BJ (cell line): ENCODE measurements around the gene MYO1D. TPM values are rescaled to one million over a fixed set of nuclear protein-coding genes. Genes with fewer than 3 reads are reported as not detected.

ENCODE experiments used
- CTCF ChIA-PET: fragments of 350-600 bp; formaldehyde crosslinking; extraction: SDS; loops from one replicate; lab custom pipeline; 2021; ENCODE audit warnings: antibody characterized with exemption, inconsistent platforms; lab: Yijun Ruan, JAX
- POLR2A ChIA-PET: fragments of 300-600 bp; sonication (Branson Sonifier 250); formaldehyde crosslinking; extraction: SDS; loops from one replicate; lab custom pipeline; 2021; ENCODE audit warnings: antibody characterized with exemption; lab: Charles Lee
- DNase-seq: peaks from one replicate; pipeline ENCODE4 v3.0.0-alpha.2; 2011; ENCODE audit warnings: low read depth
- H3K27me3 ChIP-seq: 2 replicates; pipeline ENCODE4 v1.6.0; 2011; ENCODE audit warnings: low read length; ENCODE audit not compliant: control insufficient read depth, insufficient read depth
- H3K36me3 ChIP-seq: 2 replicates; pipeline ENCODE4 v1.5.1; 2011; ENCODE audit warnings: low read length; ENCODE audit not compliant: control insufficient read depth, insufficient read depth
- H3K4me3 ChIP-seq: 2 replicates; pipeline ENCODE4 v1.5.1; 2011; ENCODE audit warnings: low read depth, mild to moderate bottlenecking, control low read depth, low read length
- CTCF ChIP-seq: IDR thresholded peaks from 2 replicates; pipeline ENCODE4 v1.5.1; 2011; ENCODE audit warnings: low read depth, mild to moderate bottlenecking, control low read depth, inconsistent platforms, low read length, moderate library complexity; ENCODE audit not compliant: insufficient read depth
- polyA plus RNA-seq: library from polyadenylated mRNA; depleted of rRNA; stranded (reverse); fragments of >200 nt; gene quantifications from 2 replicates; pipeline ENCODE4 v1.2.3, GENCODE V29; 2011

Gene MYO1D
- polyA plus RNA-seq, 1 experiment, result 23.6 TPM

- no peak for TF ChIP-seq CTCF
- CTCF ChIA-PET, result interaction anchor here (1.0 to 8.1 kb wide), 9 partner anchors 8 to 316 kb away, joined by 3 to 133 read pairs (median 4); partner anchors contain the start of gene MYO1D
- no peaks in the 10 kb centered on the region for H3K27me3 ChIP-seq
- DNase-seq, result no peak
- peaks cover 1% of the 10 kb centered on the region; the same call in 1 of the 2 replicates for H3K36me3 ChIP-seq
- H3K4me3 ChIP-seq, result no peak overlapping the region
- POLR2A ChIA-PET, result no interaction called here
These were observed 99.0 kb downstream of the MYO1D start for GRCh38 chr17:32777922-32778321.

DNA sequence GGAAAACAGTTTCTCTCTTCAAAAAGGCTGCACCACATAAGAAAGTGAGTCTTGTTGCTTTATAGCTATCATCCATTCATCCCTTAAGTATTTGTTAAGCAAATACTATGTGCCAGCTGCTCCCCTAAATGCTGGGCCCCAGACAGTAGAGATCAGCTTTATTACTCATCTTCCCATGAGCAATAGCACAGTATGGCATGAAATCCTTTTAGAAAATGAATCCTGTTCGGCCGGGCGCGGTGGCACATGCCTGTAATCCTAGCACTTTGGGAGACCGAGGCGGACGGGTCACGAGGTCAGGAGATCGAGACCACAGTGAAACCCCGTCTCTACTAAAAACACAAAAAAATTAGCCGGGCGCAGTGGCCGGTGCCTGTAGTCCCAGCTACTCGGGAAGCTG lies 99.5 kb downstream of the MYO1D start:
- POLR2A ChIA-PET, result no interaction called here
- Histone ChIP-seq H3K27me3 (no peaks in the 10 kb centered on the region), H3K4me3 (no peak overlapping the region), H3K36me3 (peaks cover 1% of the 10 kb centered on the region; the same call in 1 of the 2 replicates)
- CTCF ChIA-PET, result interaction anchor here (0.9 to 8.1 kb wide), 8 partner anchors 16 to 316 kb away, joined by 3 to 133 read pairs (median 4); partner anchors contain the start of gene MYO1D
- no peak for DNase-seq
- TF ChIP-seq CTCF, result no peak

DNA sequence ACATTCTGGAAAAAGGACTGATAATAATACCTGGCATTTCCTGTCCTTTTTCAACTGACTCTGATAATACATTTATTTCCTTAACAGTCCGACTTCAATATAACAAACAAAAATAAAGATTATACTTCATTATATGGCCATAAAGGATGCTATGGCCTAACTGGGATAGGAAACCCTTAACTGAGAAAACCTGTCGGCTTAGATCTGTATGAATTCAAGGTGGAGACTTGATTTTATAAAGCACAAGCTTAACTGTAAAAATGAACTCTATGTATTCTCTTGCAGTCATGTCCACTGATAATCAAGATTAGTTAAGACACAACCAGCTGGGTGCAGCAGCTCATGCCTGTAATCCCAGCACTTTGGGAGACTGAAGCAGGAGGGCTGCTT lies 102.2 kb downstream of the MYO1D start:
- ChIA-PET POLR2A (interaction anchor here (0.6 kb wide), 1 partner anchor 153 kb away, joined by 6 read pairs; the partner anchor contains the start of gene TMEM98), CTCF (interaction anchor here (1.0 to 1.2 kb wide), 3 partner anchors 9 to 103 kb away, joined by 3 read pairs; partner anchors contain the start of gene MYO1D)
- DNase-seq, result no peak

DNA sequence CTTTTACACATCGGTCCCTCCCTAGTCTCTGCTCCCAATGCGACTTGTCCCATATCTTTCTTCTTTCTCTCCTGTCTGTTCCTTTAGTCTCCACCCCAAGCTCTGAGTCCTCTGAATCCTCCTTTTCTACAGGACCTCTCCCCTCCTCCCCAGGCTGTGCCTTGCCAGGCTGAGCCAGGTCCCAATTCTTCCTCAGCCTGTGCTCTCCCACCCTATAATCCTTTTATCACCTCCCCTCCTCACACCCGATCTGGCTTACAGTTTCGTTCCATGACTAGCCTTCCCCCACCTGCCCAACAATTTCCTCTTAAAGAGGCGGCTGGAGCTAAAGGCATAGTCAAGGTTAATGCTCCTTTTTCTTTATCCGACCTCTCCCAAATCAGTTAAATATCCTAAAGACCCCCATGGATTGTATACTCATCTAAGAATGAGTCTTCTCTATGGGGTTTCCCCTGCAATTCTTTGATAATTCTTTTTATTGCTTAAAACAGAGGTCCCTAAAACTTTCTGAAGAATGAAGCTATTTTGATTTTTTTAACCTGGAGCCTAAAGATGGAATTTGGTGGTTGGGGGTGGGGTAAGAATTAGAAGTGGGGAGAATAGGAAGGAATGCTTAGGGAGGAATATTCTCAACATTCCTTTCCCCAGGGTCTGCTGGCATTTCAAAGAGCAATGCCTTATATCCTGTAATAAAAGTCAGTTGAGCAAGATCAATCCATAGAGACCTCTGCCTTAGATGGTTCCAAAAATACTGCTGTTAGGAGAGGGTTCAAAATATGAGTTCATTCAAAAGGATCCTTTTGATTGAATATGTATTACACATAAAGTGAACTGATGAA lies 102.8 kb downstream of the MYO1D start:
- Histone ChIP-seq H3K36me3 (peaks cover 1% of the 10 kb centered on the region; the same call in 1 of the 2 replicates), H3K27me3 (no peaks in the 10 kb centered on the region), H3K4me3 (no peak overlapping the region)
- no peak for DNase-seq
- TF ChIP-seq CTCF, result no peak
- CTCF ChIA-PET, result interaction anchor here (0.7 to 1.2 kb wide), 4 partner anchors 9 to 171 kb away, joined by 3 read pairs; partner anchors contain the start of gene MYO1D
- POLR2A ChIA-PET, result no interaction called here

More for the DNA sequence above, 102.2 kb downstream of the MYO1D start:
- no peak for TF ChIP-seq CTCF
- H3K4me3 ChIP-seq, result no peak overlapping the region
- H3K36me3 ChIP-seq, result peaks cover 1% of the 10 kb centered on the region; the same call in 1 of the 2 replicates
- H3K27me3 ChIP-seq, result no peaks in the 10 kb centered on the region

- peaks cover 1% of the 10 kb centered on the region; the same call in 1 of the 2 replicates for H3K36me3 ChIP-seq
- no peak for DNase-seq
- H3K4me3 ChIP-seq, result no peak overlapping the region
- ChIA-PET POLR2A (no interaction called here), CTCF (interaction anchor here (1.2 to 3.3 kb wide), 2 partner anchors 18 to 105 kb away, joined by 3 to 12 read pairs; partner anchors contain the start of gene MYO1D)
- TF ChIP-seq CTCF, result no peak
- H3K27me3 ChIP-seq, result no peaks in the 10 kb centered on the region
These were observed 104.4 kb downstream of the MYO1D start for GRCh38 chr17:32772453-32773025.
